Measurements from ENCODE around the gene TSPAN14. TPM values are rescaled to one million over a fixed set of nuclear protein-coding genes. Genes with fewer than 3 reads are reported as not detected.

TSPAN14 gene
- total and polyA plus RNA-seq, 10 of the 15 experiments (the other 5 are each of a cell fraction or from before 2014, with no cell fraction given) = 2.5 to 31.7 (median 17.9) TPM

- SMC1A ChIA-PET (ENCODE audit: uncharacterized antibody, unreplicated experiment) = interaction anchor here (0.7 to 36.0 kb wide), 37 partner anchors 8 to 736 kb away, joined by 3 to 1038 read pairs (median 5); partner anchors contain the start of genes PRXL2A and SH2D4B
- FAIRE-seq = no peak
- RAD21 ChIA-PET (ENCODE audit: unreplicated experiment) = interaction anchor here (0.6 to 12.4 kb wide), 19 partner anchors 9 to 575 kb away, joined by 3 to 432 read pairs (median 7); partner anchors contain the start of gene PRXL2A
Measured at GRCh38 chr10:80444124-80444523, 10.0 kb upstream of the TSPAN14 start.

GRCh38 chr10:80444646-80445319 is 9.3 kb upstream of the TSPAN14 start:
- H3K9ac ChIP-seq (ENCODE audit: control insufficient read depth, insufficient read depth, low read length) = no peak overlapping the region
- CTCF ChIA-PET = interaction anchor here (0.7 to 21.3 kb wide), 59 partner anchors 8 to 737 kb away, joined by 3 to 852 read pairs (median 6); partner anchors contain the start of gene TSPAN14
- in situ Hi-C loops (cut with MboI) (loop anchor here (5.0 to 10.0 kb wide), 3 partner anchors 58 to 480 kb away; no protein-coding TSS in a partner anchor), intact Hi-C loops (cut with micrococcal nuclease; ENCODE audit: unreplicated experiment) (loop anchor here (1.0 to 2.0 kb wide), 6 partner anchors 61 to 480 kb away; no protein-coding TSS in a partner anchor)
- no TSS peak for BruUV-seq (replicated peaks)
- H3K4me1 ChIP-seq (ENCODE audit: control insufficient read depth, insufficient read depth, low read length) = peaks cover 17% of the 10 kb centered on the region
- no peak overlapping the region for H3K4me3 ChIP-seq
- H3K27ac ChIP-seq (ENCODE audit: control insufficient read depth, insufficient read depth) = no peak overlapping the region
- H3K4me2 ChIP-seq (ENCODE audit: control insufficient read depth, insufficient read depth) = no peak overlapping the region
- RAD21 ChIA-PET (ENCODE audit: unreplicated experiment) = interaction anchor here (0.6 to 12.4 kb wide), 26 partner anchors 8 to 574 kb away, joined by 3 to 432 read pairs (median 4); no protein-coding TSS in a partner anchor
- FAIRE-seq (peak; percentile 84), DNase-seq (ENCODE audit: low read depth, low spot score) (peak; percentile 63), ATAC-seq (peak; percentile 89)
- H4K20me1 ChIP-seq (ENCODE audit: control insufficient read depth, insufficient read depth) = no peaks in the 10 kb centered on the region
- no peaks in the 10 kb centered on the region for H3K27me3 ChIP-seq (replicated peaks in 1 of 2; ENCODE audit: control insufficient read depth in 2 of 2, insufficient read depth in 2 of 2, low read length in 1 of 2)
- 17% methylated on average over 11 of the region's 11 CpGs for WGBS (ENCODE audit: insufficient coverage, insufficient replicate concordance, low lambda C conversion rate, missing lambda C conversion rate)
- H2AFZ ChIP-seq (ENCODE audit: control insufficient read depth, low read depth, low read length) = no peak overlapping the region
- POLR2A ChIA-PET = interaction anchor here (0.5 to 2.3 kb wide), 7 partner anchors 15 to 154 kb away, joined by 3 to 11 read pairs (median 5); no protein-coding TSS in a partner anchor
- H3K9me3 ChIP-seq (replicated peaks; ENCODE audit: control insufficient read depth, insufficient read depth, low read length) = no peaks in the 10 kb centered on the region
- SMC1A ChIA-PET (ENCODE audit: uncharacterized antibody, unreplicated experiment) = interaction anchor here (0.7 to 36.0 kb wide), 37 partner anchors 8 to 735 kb away, joined by 3 to 1038 read pairs (median 5); partner anchors contain the start of gene SH2D4B
- no peaks in the 10 kb centered on the region for H3K36me3 ChIP-seq (ENCODE audit: control insufficient read depth in 2 of 2, insufficient read depth in 2 of 2, low read length in 1 of 2)
- no peaks in the 10 kb centered on the region for H3K79me2 ChIP-seq (ENCODE audit: control insufficient read depth, insufficient read depth, low read length)
- TF ChIP-seq RB1 (IDR thresholded peaks at IDR 0.05; ENCODE audit: borderline replicate concordance) = peak; percentile 86; the same call in 1 of the 2 replicates
- TF ChIP-seq ELK1 (IDR thresholded peaks at IDR 0.05; ENCODE audit: low read depth, low read length) = no peak
- TF ChIP-seq CBX5 (IDR thresholded peaks at IDR 0.05; ENCODE audit: low read depth) = 0 out of 2 replicates have a peak, but pooled peaks have one; percentile 34
- no peak for TF ChIP-seq RELA (IDR thresholded peaks at IDR 0.05; ENCODE audit: borderline replicate concordance, partially characterized antibody)
- TF ChIP-seq SMARCA5 (IDR thresholded peaks at IDR 0.05) = peak; percentile 80; the same call in 1 of the 2 replicates
- no peak for TF ChIP-seq TAF1 (IDR thresholded peaks at IDR 0.05; ENCODE audit: borderline replicate concordance, low read depth, low read length)
- TF ChIP-seq CBFB (IDR thresholded peaks at IDR 0.05; ENCODE audit: low read depth) = 0 out of 2 replicates have a peak, but pooled peaks have one; percentile 32
- TF ChIP-seq POU2F2 (IDR thresholded peaks at IDR 0.05; ENCODE audit: borderline replicate concordance, low read depth, low read length) = peak; percentile 76; the same call in 2 of the 3 replicates
- no peak for TF ChIP-seq KAT2A (conservative IDR thresholded peaks at IDR 0.05; ENCODE audit: control insufficient read depth, low read depth, low read length)
- TF ChIP-seq ESRRA (IDR thresholded peaks at IDR 0.05; ENCODE audit: low read length) = peak; percentile 48; the same call in 1 of the 2 replicates
- TF ChIP-seq ZSCAN29 (IDR thresholded peaks at IDR 0.05) = no peak
- no peak for TF ChIP-seq SP1 (IDR thresholded peaks at IDR 0.05; ENCODE audit: low read depth, low read length)

More at GRCh38 chr10:80444124-80444523, 10.0 kb upstream of the TSPAN14 start:
- H3K4me2 ChIP-seq (ENCODE audit: control insufficient read depth, insufficient read depth) = no peak overlapping the region
- no peaks in the 10 kb centered on the region; a peak in 1 of 4 replicates for H3K27me3 ChIP-seq (replicated peaks in 1 of 2; ENCODE audit: control insufficient read depth in 2 of 2, insufficient read depth in 2 of 2, low read length in 1 of 2)
- DNase-seq (ENCODE audit: low read depth, low spot score) = no peak
- H3K9me3 ChIP-seq (replicated peaks; ENCODE audit: control insufficient read depth, insufficient read depth, low read length) = no peaks in the 10 kb centered on the region
- no peaks in the 10 kb centered on the region for H3K79me2 ChIP-seq (ENCODE audit: control insufficient read depth, insufficient read depth, low read length)
- intact Hi-C loops (cut with micrococcal nuclease; ENCODE audit: unreplicated experiment) (loop anchor here (1.0 to 2.0 kb wide), 6 partner anchors 61 to 481 kb away; no protein-coding TSS in a partner anchor), in situ Hi-C loops (cut with MboI) (loop anchor here (10.0 kb wide), 2 partner anchors 151 to 481 kb away; no protein-coding TSS in a partner anchor)
- 68% methylated on average over 2 of the region's 2 CpGs for WGBS (ENCODE audit: insufficient coverage, insufficient replicate concordance, low lambda C conversion rate, missing lambda C conversion rate)
- H3K36me3 ChIP-seq (ENCODE audit: control insufficient read depth in 2 of 2, insufficient read depth in 2 of 2, low read length in 1 of 2) = no peaks in the 10 kb centered on the region
- ATAC-seq = peak; percentile 24; the same call in 2 of the 3 replicates
- TF ChIP-seq DPF2 (IDR thresholded peaks at IDR 0.05) (no peak), MYB (IDR thresholded peaks at IDR 0.05; ENCODE audit: borderline replicate concordance, low read depth, low read length) (no peak), BMI1 (IDR thresholded peaks at IDR 0.05; ENCODE audit: borderline replicate concordance) (no peak), PAX5 (IDR thresholded peaks at IDR 0.05; ENCODE audit: borderline replicate concordance, low read depth, low read length) (peak; percentile 13; the same call in 1 of the 2 replicates), SREBF1 (IDR thresholded peaks at IDR 0.05; ENCODE audit: low read length) (no peak), NR2F1 (conservative IDR thresholded peaks at IDR 0.05) (no peak)
- no TSS peak for BruUV-seq (replicated peaks)
- no peak overlapping the region for H3K4me3 ChIP-seq
- no peak overlapping the region for H2AFZ ChIP-seq (ENCODE audit: control insufficient read depth, low read depth, low read length)
- H3K27ac ChIP-seq (ENCODE audit: control insufficient read depth, insufficient read depth) = no peak overlapping the region
- no peak overlapping the region for H3K9ac ChIP-seq (ENCODE audit: control insufficient read depth, insufficient read depth, low read length)
- H3K4me1 ChIP-seq (ENCODE audit: control insufficient read depth, insufficient read depth, low read length) = peaks cover 10% of the 10 kb centered on the region
- POLR2A ChIA-PET = interaction anchor here (1.1 to 2.3 kb wide), 4 partner anchors 19 to 155 kb away, joined by 4 to 11 read pairs (median 6); no protein-coding TSS in a partner anchor
- H4K20me1 ChIP-seq (ENCODE audit: control insufficient read depth, insufficient read depth) = no peaks in the 10 kb centered on the region
- CTCF ChIA-PET = interaction anchor here (0.6 to 21.3 kb wide), 53 partner anchors 8 to 738 kb away, joined by 3 to 852 read pairs (median 7); partner anchors contain the start of gene TSPAN14
